Measurements from ENCODE around the gene MBTPS2. TPM values are rescaled to one million over a fixed set of nuclear protein-coding genes. Genes with fewer than 3 reads are reported as not detected.
"Not testable (repeated sequence)": the region's sequence is repeated elsewhere in the genome, so short reads cannot be mapped to it uniquely, and the experiment has no call there.

Gene MBTPS2
- total RNA-seq, 1 experiment from 2014 or later, result 29.7 TPM

GRCh38 chrX:21812628-21813027 is 26.8 kb upstream of the MBTPS2 start:
- H3K4me1 Mint-ChIP-seq (ENCODE audit: low read depth, unreplicated experiment), result peaks cover 25% of the 10 kb centered on the region
- intact Hi-C loops (cut with micrococcal nuclease; ENCODE audit: unreplicated experiment), result no loop called here
- H3K36me3 Mint-ChIP-seq (ENCODE audit: insufficient read depth, unreplicated experiment), result no peaks in the 10 kb centered on the region
- H3K9me3 Mint-ChIP-seq (ENCODE audit: low read depth, unreplicated experiment), result peaks cover 2% of the 10 kb centered on the region
- H3K27me3 Mint-ChIP-seq (ENCODE audit: unreplicated experiment), result no peaks in the 10 kb centered on the region
- no peak for TF ChIP-seq CTCF (IDR thresholded peaks at IDR 0.05; ENCODE audit: unreplicated experiment)
- DNase-seq, result no peak
- CTCF ChIA-PET, result interaction anchor here (0.6 to 0.9 kb wide), 3 partner anchors 14 to 23 kb away, joined by 3 to 5 read pairs (median 3); no protein-coding TSS in a partner anchor
- H3K4me3 Mint-ChIP-seq (ENCODE audit: low read depth, unreplicated experiment), result no peak overlapping the region
- BruUV-seq (replicated peaks), result no TSS peak
- no peak overlapping the region for H3K27ac Mint-ChIP-seq (ENCODE audit: unreplicated experiment)

- H3K4me3 Mint-ChIP-seq (ENCODE audit: low read depth, unreplicated experiment), result no peak overlapping the region
- intact Hi-C loops (cut with micrococcal nuclease; ENCODE audit: unreplicated experiment), result no loop called here
- peaks cover 2% of the 10 kb centered on the region for H3K9me3 Mint-ChIP-seq (ENCODE audit: low read depth, unreplicated experiment)
- no peak for DNase-seq
- no peak for TF ChIP-seq CTCF (IDR thresholded peaks at IDR 0.05; ENCODE audit: unreplicated experiment)
- BruUV-seq (replicated peaks), result no TSS peak
- peaks cover 25% of the 10 kb centered on the region for H3K4me1 Mint-ChIP-seq (ENCODE audit: low read depth, unreplicated experiment)
- CTCF ChIA-PET, result interaction anchor here (0.8 kb wide), 1 partner anchor 13 kb away, joined by 3 read pairs; no protein-coding TSS in a partner anchor
- H3K27me3 Mint-ChIP-seq (ENCODE audit: unreplicated experiment), result no peaks in the 10 kb centered on the region
- H3K27ac Mint-ChIP-seq (ENCODE audit: unreplicated experiment), result no peak overlapping the region
- H3K36me3 Mint-ChIP-seq (ENCODE audit: insufficient read depth, unreplicated experiment), result no peaks in the 10 kb centered on the region
Observed at GRCh38 chrX:21813612-21814368, 25.6 kb upstream of the MBTPS2 start.

GRCh38 chrX:21816136-21816535 is 23.3 kb upstream of the MBTPS2 start:
- Mint-ChIP-seq H3K27me3 (ENCODE audit: unreplicated experiment) (no peaks in the 10 kb centered on the region), H3K4me3 (ENCODE audit: low read depth, unreplicated experiment) (no peak overlapping the region), H3K36me3 (ENCODE audit: insufficient read depth, unreplicated experiment) (no peaks in the 10 kb centered on the region), H3K27ac (ENCODE audit: unreplicated experiment) (no peak overlapping the region), H3K9me3 (ENCODE audit: low read depth, unreplicated experiment) (peaks cover 2% of the 10 kb centered on the region), H3K4me1 (ENCODE audit: low read depth, unreplicated experiment) (peaks cover 25% of the 10 kb centered on the region)
- intact Hi-C loops (cut with micrococcal nuclease; ENCODE audit: unreplicated experiment), result no loop called here
- CTCF ChIA-PET, result no interaction called here
- no TSS peak for BruUV-seq (replicated peaks)
- DNase-seq, result no peak
- TF ChIP-seq CTCF (IDR thresholded peaks at IDR 0.05; ENCODE audit: unreplicated experiment), result no peak

GRCh38 chrX:21820170-21820569 is 19.2 kb upstream of the MBTPS2 start:
- H3K27ac Mint-ChIP-seq (ENCODE audit: unreplicated experiment); H3K4me1 Mint-ChIP-seq (ENCODE audit: low read depth, unreplicated experiment); H3K4me3 Mint-ChIP-seq (ENCODE audit: low read depth, unreplicated experiment); BruUV-seq (replicated peaks); intact Hi-C loops (cut with micrococcal nuclease; ENCODE audit: unreplicated experiment); H3K36me3 Mint-ChIP-seq (ENCODE audit: insufficient read depth, unreplicated experiment); H3K27me3 Mint-ChIP-seq (ENCODE audit: unreplicated experiment); CTCF ChIA-PET; H3K9me3 Mint-ChIP-seq (ENCODE audit: low read depth, unreplicated experiment); DNase-seq: not testable (repeated sequence)

- no peak for DNase-seq
- CTCF ChIA-PET, result no interaction called here
- no peaks in the 10 kb centered on the region for H3K27me3 Mint-ChIP-seq (ENCODE audit: unreplicated experiment)
- no peaks in the 10 kb centered on the region for H3K9me3 Mint-ChIP-seq (ENCODE audit: low read depth, unreplicated experiment)
- TF ChIP-seq CTCF (IDR thresholded peaks at IDR 0.05; ENCODE audit: unreplicated experiment), result no peak
- H3K4me1 Mint-ChIP-seq (ENCODE audit: low read depth, unreplicated experiment), result no peaks in the 10 kb centered on the region
- no peak overlapping the region for H3K4me3 Mint-ChIP-seq (ENCODE audit: low read depth, unreplicated experiment)
- no TSS peak for BruUV-seq (replicated peaks)
- intact Hi-C loops (cut with micrococcal nuclease; ENCODE audit: unreplicated experiment), result no loop called here
- no peak overlapping the region for H3K27ac Mint-ChIP-seq (ENCODE audit: unreplicated experiment)
- H3K36me3 Mint-ChIP-seq (ENCODE audit: insufficient read depth, unreplicated experiment), result no peaks in the 10 kb centered on the region
Observed at GRCh38 chrX:21821875-21822274, 17.5 kb upstream of the MBTPS2 start.

Data from Calu3 (cell line).